Measurements from ENCODE around the gene HELLS. TPM values are rescaled to one million over a fixed set of nuclear protein-coding genes. Genes with fewer than 3 reads are reported as not detected.

Gene HELLS
- total and polyA plus RNA-seq, 2 of the 8 experiments (the other 6 are each of a cell fraction or from before 2014, with no cell fraction given) = 147 to 371 TPM

- no peak for TF ChIP-seq CTCF (IDR thresholded peaks at IDR 0.05; ENCODE audit: control extremely low read depth in 1 of 3, insufficient read depth in 1 of 3, low read depth in 1 of 3, low read length in 3 of 3)
These were observed 69.0 kb downstream of the HELLS start (continued) for GRCh38 chr10:94614558-94614957.

Data from H1 (cell line).